HG03025 (cell line): ENCODE data around the gene SH3BP4.

ENCODE experiments used
- ATAC-seq: cut with Tn5 transposase; IDR thresholded peaks from one replicate; pipeline ENCODE4 v1.9.1; 2021; ENCODE audit warnings: mild to moderate bottlenecking, moderate library complexity; ENCODE audit not compliant: unreplicated experiment, low FRiP score

SH3BP4 gene

GRCh38 chr2:235030936-235031335, 79.1 kb downstream of the SH3BP4 start:
- ATAC-seq = no peak

GRCh38 chr2:235031686-235032373, 80.0 kb downstream of the SH3BP4 start:
- no peak for ATAC-seq

GRCh38 chr2:235032466-235032865, 80.6 kb downstream of the SH3BP4 start:
- ATAC-seq = no peak

GRCh38 chr2:235032949-235033348, 81.1 kb downstream of the SH3BP4 start:
- no peak for ATAC-seq

GRCh38 chr2:235034265-235035118, 82.7 kb downstream of the SH3BP4 start:
- no peak for ATAC-seq

GRCh38 chr2:235037604-235038166, 85.9 kb downstream of the SH3BP4 start:
- no peak for ATAC-seq

- ATAC-seq = no peak
Measured at GRCh38 chr2:235041221-235041917, 89.6 kb downstream of the SH3BP4 start.

GRCh38 chr2:235041918-235042575, 90.2 kb downstream of the SH3BP4 start:
- ATAC-seq = no peak

- ATAC-seq = no peak
Measured at GRCh38 chr2:235042576-235043515, 91.0 kb downstream of the SH3BP4 start.

- no peak for ATAC-seq
Measured at GRCh38 chr2:235043762-235044500, 92.1 kb downstream of the SH3BP4 start.

- no peak for ATAC-seq
Measured at GRCh38 chr2:235044501-235045271, 92.9 kb downstream of the SH3BP4 start.

- no peak for ATAC-seq
Measured at GRCh38 chr2:235045336-235045972, 93.6 kb downstream of the SH3BP4 start.

GRCh38 chr2:235045973-235046343, 94.1 kb downstream of the SH3BP4 start:
- no peak for ATAC-seq

GRCh38 chr2:235046589-235046988, 94.8 kb downstream of the SH3BP4 start:
- ATAC-seq = no peak

- no peak for ATAC-seq
Measured at GRCh38 chr2:235047171-235048160, 95.6 kb downstream of the SH3BP4 start.

GRCh38 chr2:235048549-235048948, 96.7 kb downstream of the SH3BP4 start:
- no peak for ATAC-seq
